Measurements from ENCODE around the gene MAGEA4. TPM values are rescaled to one million over a fixed set of nuclear protein-coding genes. Genes with fewer than 3 reads are reported as not detected.

Gene MAGEA4
- total RNA-seq, 2 experiments from 2014 or later, result not detected

DNA sequence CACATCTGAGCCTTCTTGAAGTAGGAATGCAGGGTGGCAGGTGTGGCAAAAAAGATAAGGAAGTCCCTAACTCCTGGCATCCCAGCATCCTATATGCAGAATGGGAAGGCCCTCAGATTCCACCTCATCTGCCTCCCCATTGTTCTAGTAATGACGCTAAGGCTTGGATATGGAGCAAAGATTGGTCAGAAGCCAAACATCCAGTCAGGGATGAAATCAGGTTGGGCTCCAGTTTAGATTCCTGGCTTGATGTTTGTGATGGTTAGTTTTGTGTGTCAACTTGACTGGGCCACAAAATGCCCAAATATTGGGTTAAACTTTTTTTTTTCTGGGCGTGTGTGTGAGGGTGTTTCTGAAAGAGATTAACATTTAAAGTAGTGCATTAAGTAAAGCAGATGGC is 39.6 kb upstream of the MAGEA4 start:
- H3K4me3 ChIP-seq (ENCODE audit: low read depth, low read length, poor library complexity, severe bottlenecking), result no peak overlapping the region
- no peak overlapping the region for H3K4me2 ChIP-seq (ENCODE audit: low read length)
- intact Hi-C loops (cut with micrococcal nuclease; ENCODE audit: unreplicated experiment), result no loop called here
- no peaks in the 10 kb centered on the region for H3K79me2 ChIP-seq (ENCODE audit: insufficient read depth, low read depth, low read length)
- H4K20me1 ChIP-seq (ENCODE audit: insufficient read depth, low read length), result no peaks in the 10 kb centered on the region
- BruUV-seq (replicated peaks), result no TSS peak
- H3K36me3 ChIP-seq (ENCODE audit: insufficient read depth, low read length), result no peaks in the 10 kb centered on the region
- POLR2A ChIA-PET, result no interaction called here
- no peaks in the 10 kb centered on the region for H3K9me2 ChIP-seq (ENCODE audit: insufficient read depth, low read length)
- no peak for TF ChIP-seq EZH2phosphoT487 (IDR thresholded peaks at IDR 0.05; ENCODE audit: borderline replicate concordance, low read depth, low read length)
- TF ChIP-seq, protein P1, sequence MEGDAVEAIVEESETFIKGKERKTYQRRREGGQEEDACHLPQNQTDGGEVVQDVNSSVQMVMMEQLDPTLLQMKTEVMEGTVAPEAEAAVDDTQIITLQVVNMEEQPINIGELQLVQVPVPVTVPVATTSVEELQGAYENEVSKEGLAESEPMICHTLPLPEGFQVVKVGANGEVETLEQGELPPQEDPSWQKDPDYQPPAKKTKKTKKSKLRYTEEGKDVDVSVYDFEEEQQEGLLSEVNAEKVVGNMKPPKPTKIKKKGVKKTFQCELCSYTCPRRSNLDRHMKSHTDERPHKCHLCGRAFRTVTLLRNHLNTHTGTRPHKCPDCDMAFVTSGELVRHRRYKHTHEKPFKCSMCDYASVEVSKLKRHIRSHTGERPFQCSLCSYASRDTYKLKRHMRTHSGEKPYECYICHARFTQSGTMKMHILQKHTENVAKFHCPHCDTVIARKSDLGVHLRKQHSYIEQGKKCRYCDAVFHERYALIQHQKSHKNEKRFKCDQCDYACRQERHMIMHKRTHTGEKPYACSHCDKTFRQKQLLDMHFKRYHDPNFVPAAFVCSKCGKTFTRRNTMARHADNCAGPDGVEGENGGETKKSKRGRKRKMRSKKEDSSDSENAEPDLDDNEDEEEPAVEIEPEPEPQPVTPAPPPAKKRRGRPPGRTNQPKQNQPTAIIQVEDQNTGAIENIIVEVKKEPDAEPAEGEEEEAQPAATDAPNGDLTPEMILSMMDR (conservative IDR thresholded peaks at IDR 0.05; ENCODE audit: low read length), result no peak
- no peaks in the 10 kb centered on the region for H3K4me1 ChIP-seq (ENCODE audit: insufficient read depth, low read length, poor library complexity, severe bottlenecking)
- no peak for DNase-seq (ENCODE audit: low spot score)
- CTCF ChIA-PET (ENCODE audit: unreplicated experiment), result no interaction called here
- H3K9me3 ChIP-seq (ENCODE audit: low read length), result no peaks in the 10 kb centered on the region
- no peak overlapping the region for H2AFZ ChIP-seq (ENCODE audit: low read length)
- H3K27ac ChIP-seq (ENCODE audit: low read depth, low read length, poor library complexity, severe bottlenecking), result no peak overlapping the region

DNA sequence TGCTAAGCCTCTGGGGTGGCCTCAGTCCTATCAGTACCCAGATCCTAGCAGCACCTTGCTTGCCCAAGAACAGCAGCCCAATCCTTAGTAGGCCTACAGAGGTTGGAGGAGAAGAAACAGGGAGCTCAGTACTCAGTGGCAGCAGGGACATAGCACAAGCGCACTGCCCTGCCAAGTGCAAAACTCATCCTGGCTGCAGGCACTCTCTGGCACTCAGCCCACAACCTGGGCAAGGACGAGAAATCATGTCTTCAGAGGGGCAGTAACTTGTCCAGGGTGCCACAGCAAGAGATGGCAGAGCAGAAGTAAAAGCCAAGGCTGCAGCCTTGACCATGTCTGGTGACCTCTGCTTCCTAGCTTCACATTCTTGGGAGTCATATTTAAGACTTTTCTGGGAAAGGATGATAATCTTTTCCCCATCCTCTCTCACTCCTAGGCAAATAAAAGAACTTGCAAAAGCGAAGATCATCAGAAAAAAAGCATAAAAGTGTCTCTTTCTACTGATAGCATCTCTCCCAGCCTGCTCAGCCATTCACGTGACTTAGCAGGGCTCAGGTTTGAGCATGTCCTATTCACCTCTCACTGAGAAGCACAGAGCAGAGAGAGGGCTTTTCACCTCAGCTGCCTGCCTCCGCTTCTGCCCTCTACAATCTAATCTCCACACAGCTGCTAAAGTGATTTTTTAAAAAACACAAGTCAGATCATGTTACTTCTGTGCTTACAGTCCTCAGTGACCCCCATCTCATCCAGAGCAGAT is 37.2 kb upstream of the MAGEA4 start:
- intact Hi-C loops (cut with micrococcal nuclease; ENCODE audit: unreplicated experiment), result no loop called here
- POLR2A ChIA-PET, result no interaction called here
- H3K9me3 ChIP-seq (ENCODE audit: low read length), result no peaks in the 10 kb centered on the region
- H3K4me2 ChIP-seq (ENCODE audit: low read length), result no peak overlapping the region
- no peaks in the 10 kb centered on the region for H3K4me1 ChIP-seq (ENCODE audit: insufficient read depth, low read length, poor library complexity, severe bottlenecking)
- H3K27ac ChIP-seq (ENCODE audit: low read depth, low read length, poor library complexity, severe bottlenecking), result no peak overlapping the region
- H2AFZ ChIP-seq (ENCODE audit: low read length), result no peak overlapping the region
- no peaks in the 10 kb centered on the region for H3K36me3 ChIP-seq (ENCODE audit: insufficient read depth, low read length)
- BruUV-seq (replicated peaks), result no TSS peak
- no peaks in the 10 kb centered on the region for H4K20me1 ChIP-seq (ENCODE audit: insufficient read depth, low read length)
- H3K79me2 ChIP-seq (ENCODE audit: insufficient read depth, low read depth, low read length), result no peaks in the 10 kb centered on the region
- no peak for DNase-seq (ENCODE audit: low spot score)
- H3K4me3 ChIP-seq (ENCODE audit: low read depth, low read length, poor library complexity, severe bottlenecking), result no peak overlapping the region
- CTCF ChIA-PET (ENCODE audit: unreplicated experiment), result no interaction called here
- no peaks in the 10 kb centered on the region for H3K9me2 ChIP-seq (ENCODE audit: insufficient read depth, low read length)
- TF ChIP-seq, protein P1 (conservative IDR thresholded peaks at IDR 0.05; ENCODE audit: low read length), result no peak
- no peak for TF ChIP-seq EZH2phosphoT487 (IDR thresholded peaks at IDR 0.05; ENCODE audit: borderline replicate concordance, low read depth, low read length)

DNA sequence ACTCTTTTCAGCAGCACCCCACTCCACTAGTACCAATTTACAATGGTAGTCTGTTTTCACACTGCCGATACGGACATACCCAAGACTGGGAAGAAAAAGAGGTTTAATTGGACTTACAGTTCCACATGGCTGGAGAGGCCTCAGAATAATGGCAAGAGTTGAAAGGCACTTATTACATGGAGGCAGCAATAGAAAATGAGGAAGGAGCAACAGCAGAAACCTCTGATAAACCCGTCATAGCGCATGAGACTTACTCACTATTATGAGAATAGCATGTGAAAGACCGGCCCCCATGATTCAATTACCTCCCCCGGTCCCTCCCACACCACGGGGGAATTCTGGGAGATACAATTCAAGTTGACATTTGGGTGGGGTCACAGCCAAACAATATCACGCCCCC is 34.1 kb upstream of the MAGEA4 start:
- Histone ChIP-seq H2AFZ (ENCODE audit: low read length) (no peak overlapping the region), H3K4me3 (ENCODE audit: low read depth, low read length, poor library complexity, severe bottlenecking) (no peak overlapping the region), H3K9me2 (ENCODE audit: insufficient read depth, low read length) (no peaks in the 10 kb centered on the region), H4K20me1 (ENCODE audit: insufficient read depth, low read length) (no peaks in the 10 kb centered on the region), H3K4me1 (ENCODE audit: insufficient read depth, low read length, poor library complexity, severe bottlenecking) (no peaks in the 10 kb centered on the region), H3K4me2 (ENCODE audit: low read length) (no peak overlapping the region), H3K36me3 (ENCODE audit: insufficient read depth, low read length) (no peaks in the 10 kb centered on the region), H3K9me3 (ENCODE audit: low read length) (no peaks in the 10 kb centered on the region), H3K79me2 (ENCODE audit: insufficient read depth, low read depth, low read length) (no peaks in the 10 kb centered on the region), H3K27ac (ENCODE audit: low read depth, low read length, poor library complexity, severe bottlenecking) (no peak overlapping the region)
- intact Hi-C loops (cut with micrococcal nuclease; ENCODE audit: unreplicated experiment), result no loop called here
- no peak for DNase-seq (ENCODE audit: low spot score)
- TF ChIP-seq EZH2phosphoT487 (IDR thresholded peaks at IDR 0.05; ENCODE audit: borderline replicate concordance, low read depth, low read length), result no peak
- TF ChIP-seq, protein P1 (conservative IDR thresholded peaks at IDR 0.05; ENCODE audit: low read length), result no peak
- ChIA-PET CTCF (ENCODE audit: unreplicated experiment) (no interaction called here), POLR2A (no interaction called here)
- BruUV-seq (replicated peaks), result no TSS peak
